ENCODE results near the gene PDHX. TPM values are rescaled to one million over a fixed set of nuclear protein-coding genes. Genes with fewer than 3 reads are reported as not detected.

PDHX gene
- total RNA-seq, 1 experiment from 2014 or later = 63.0 TPM

GRCh38 chr11:34963351-34963750, 46.9 kb downstream of the PDHX start:
- in situ Hi-C loops (cut with HindIII; ENCODE audit: low pct_unique_long_range_greater_than_20kb, low sequenced_read_pairs) (no loop called here), intact Hi-C loops (cut with micrococcal nuclease; ENCODE audit: unreplicated experiment) (no loop called here)
- no peaks in the 10 kb centered on the region for H3K27me3 ChIP-seq (ENCODE audit: control insufficient read depth, insufficient read depth, low read length)
- BruUV-seq (replicated peaks) = no TSS peak
- peak overlapping the region; percentile 52; the same call in 1 of the 2 replicates for H3K27ac ChIP-seq (ENCODE audit: low read length)
- DNase-seq (ENCODE audit: low read depth, low spot score) = no peak
- peaks cover 6% of the 10 kb centered on the region for H3K4me1 ChIP-seq (ENCODE audit: control insufficient read depth, insufficient read depth, low read length)
- no peak overlapping the region for H3K4me3 ChIP-seq (ENCODE audit: low read depth in 2 of 2, low read length in 2 of 2)
- H3K9me3 ChIP-seq (ENCODE audit: control insufficient read depth, insufficient read depth, low read depth, low read length) = no peaks in the 10 kb centered on the region
- TF ChIP-seq POLR2AphosphoS5 (IDR thresholded peaks at IDR 0.05; ENCODE audit: low read depth, low read length) = no peak
- no peak for TF ChIP-seq TCF7L2 (IDR thresholded peaks at IDR 0.05; ENCODE audit: low read depth, low read length)
- TF ChIP-seq SIN3A (IDR thresholded peaks at IDR 0.05; ENCODE audit: borderline replicate concordance, insufficient read depth, low read depth, low read length) = no peak
- no peak for TF ChIP-seq REST (IDR thresholded peaks at IDR 0.05; ENCODE audit: insufficient read depth in 1 of 2, low read depth in 2 of 2, low read length in 1 of 2)
- no peak for TF ChIP-seq CTCF (IDR thresholded peaks at IDR 0.05)
- CTCF ChIA-PET = interaction anchor here (0.5 kb wide), 1 partner anchor 598 kb away, joined by 5 read pairs; no protein-coding TSS in a partner anchor
- POLR2A ChIA-PET = no interaction called here
- ATAC-seq = no peak
- peaks cover 14% of the 10 kb centered on the region; the same call in 1 of the 2 replicates for H3K36me3 ChIP-seq (ENCODE audit: control insufficient read depth, insufficient read depth, low read length)

- Histone ChIP-seq H3K9me3 (ENCODE audit: control insufficient read depth, insufficient read depth, low read depth, low read length) (0 out of 2 replicates have a peak, but pooled peaks cover 1% of the 10 kb centered on the region), H3K27ac (ENCODE audit: low read length) (peak overlapping the region; percentile 49; the same call in 1 of the 2 replicates), H3K36me3 (ENCODE audit: control insufficient read depth, insufficient read depth, low read length) (peaks cover 18% of the 10 kb centered on the region; the same call in 1 of the 2 replicates), H3K4me1 (ENCODE audit: control insufficient read depth, insufficient read depth, low read length) (peaks cover 6% of the 10 kb centered on the region), H3K27me3 (ENCODE audit: control insufficient read depth, insufficient read depth, low read length) (no peaks in the 10 kb centered on the region), H3K4me3 (ENCODE audit: low read depth in 2 of 2, low read length in 2 of 2) (no peak overlapping the region)
- ChIA-PET CTCF (no interaction called here), POLR2A (interaction anchor here (0.6 kb wide), 1 partner anchor 32 kb away, joined by 3 read pairs; no protein-coding TSS in a partner anchor)
- intact Hi-C loops (cut with micrococcal nuclease; ENCODE audit: unreplicated experiment) = no loop called here
- in situ Hi-C loops (cut with HindIII; ENCODE audit: low pct_unique_long_range_greater_than_20kb, low sequenced_read_pairs) = no loop called here
- DNase-seq (ENCODE audit: low read depth, low spot score) (no peak), ATAC-seq (no peak)
- no peak for TF ChIP-seq CTCF (IDR thresholded peaks at IDR 0.05)
- TF ChIP-seq TCF7L2 (IDR thresholded peaks at IDR 0.05; ENCODE audit: low read depth, low read length) = no peak
- no peak for TF ChIP-seq SIN3A (IDR thresholded peaks at IDR 0.05; ENCODE audit: borderline replicate concordance, insufficient read depth, low read depth, low read length)
- TF ChIP-seq REST (IDR thresholded peaks at IDR 0.05; ENCODE audit: insufficient read depth in 1 of 2, low read depth in 2 of 2, low read length in 1 of 2) = no peak
- TF ChIP-seq POLR2AphosphoS5 (IDR thresholded peaks at IDR 0.05; ENCODE audit: low read depth, low read length) = no peak
- BruUV-seq (replicated peaks) = no TSS peak
These were observed 48.4 kb downstream of the PDHX start for GRCh38 chr11:34964610-34965331.

Measured in Panc1 (cell line).